Sigmoid colon (tissue), 4 donors: Measurements from ENCODE around the gene PIK3R4.

Experiments used
- POLR2A ChIP-seq, 2 donors: fragments of 450-650 bp; IDR thresholded peaks; one replicate each; pipeline ENCODE4 v1.6.1; 2016; ENCODE audit warnings: antibody characterized with exemption in 2 of 2, mild to moderate bottlenecking in 2 of 2, moderate library complexity in 2 of 2
- POLR2AphosphoS5 ChIP-seq, 4 donors: sonication (generic); formaldehyde crosslinking; IDR thresholded peaks; one replicate each; pipeline ENCODE4 v1.6.1; 2017; ENCODE audit warnings: antibody characterized with exemption in 4 of 4
- TF ChIP-seq, protein P1 (sequence below), 4 experiments: fragments of 450-650 bp in 3 of 4; fragments of 200-600 bp in 1 of 4; IDR thresholded peaks; one replicate each; pipeline ENCODE4 v1.5.1; 2016 to 2019; ENCODE audit warnings: antibody characterized with exemption in 4 of 4, mild to moderate bottlenecking in 3 of 4, moderate library complexity in 2 of 4

GRCh38 chr3:130773366-130773765 lies 26.7 kb upstream of the PIK3R4 start:
- TF ChIP-seq, protein P1, sequence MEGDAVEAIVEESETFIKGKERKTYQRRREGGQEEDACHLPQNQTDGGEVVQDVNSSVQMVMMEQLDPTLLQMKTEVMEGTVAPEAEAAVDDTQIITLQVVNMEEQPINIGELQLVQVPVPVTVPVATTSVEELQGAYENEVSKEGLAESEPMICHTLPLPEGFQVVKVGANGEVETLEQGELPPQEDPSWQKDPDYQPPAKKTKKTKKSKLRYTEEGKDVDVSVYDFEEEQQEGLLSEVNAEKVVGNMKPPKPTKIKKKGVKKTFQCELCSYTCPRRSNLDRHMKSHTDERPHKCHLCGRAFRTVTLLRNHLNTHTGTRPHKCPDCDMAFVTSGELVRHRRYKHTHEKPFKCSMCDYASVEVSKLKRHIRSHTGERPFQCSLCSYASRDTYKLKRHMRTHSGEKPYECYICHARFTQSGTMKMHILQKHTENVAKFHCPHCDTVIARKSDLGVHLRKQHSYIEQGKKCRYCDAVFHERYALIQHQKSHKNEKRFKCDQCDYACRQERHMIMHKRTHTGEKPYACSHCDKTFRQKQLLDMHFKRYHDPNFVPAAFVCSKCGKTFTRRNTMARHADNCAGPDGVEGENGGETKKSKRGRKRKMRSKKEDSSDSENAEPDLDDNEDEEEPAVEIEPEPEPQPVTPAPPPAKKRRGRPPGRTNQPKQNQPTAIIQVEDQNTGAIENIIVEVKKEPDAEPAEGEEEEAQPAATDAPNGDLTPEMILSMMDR (IDR thresholded peaks at IDR 0.05), result no peak
- TF ChIP-seq POLR2A (IDR thresholded peaks at IDR 0.05), result no peak
- TF ChIP-seq POLR2AphosphoS5 (IDR thresholded peaks at IDR 0.05), result no peak
